Fibroblast of villous mesenchyme (primary cell): ENCODE measurements around the gene LGR6. TPM values are rescaled to one million over a fixed set of nuclear protein-coding genes. Genes with fewer than 3 reads are reported as not detected.
"Not testable (repeated sequence)": the region's sequence is repeated elsewhere in the genome, so short reads cannot be mapped to it uniquely, and the experiment has no call there.

Experiments used
- DNase-seq: peaks from one replicate; pipeline ENCODE4 v3.0.0-alpha.2; 2010; ENCODE audit warnings: low read depth
- H3K4me3 ChIP-seq: 2 replicates; pipeline ENCODE4 v1.5.1; 2011; ENCODE audit warnings: low read depth, mild to moderate bottlenecking, low read length
- total RNA-seq: library from RNA; depleted of rRNA; stranded (reverse); fragments of >200 nt; gene quantifications from 2 replicates; pipeline ENCODE4 v1.2.3, GENCODE V29; 2012
- TF ChIP-seq, protein P1 (sequence below): IDR thresholded peaks from 2 replicates; pipeline ENCODE4 v1.5.1; 2012; ENCODE audit warnings: low read depth, mild to moderate bottlenecking, low read length; ENCODE audit not compliant: insufficient read depth

Gene LGR6
- total RNA-seq, 1 donor = not detected

GRCh38 chr1:202189001-202189790 lies 4.4 kb upstream of the LGR6 start:
- TF ChIP-seq, protein P1, sequence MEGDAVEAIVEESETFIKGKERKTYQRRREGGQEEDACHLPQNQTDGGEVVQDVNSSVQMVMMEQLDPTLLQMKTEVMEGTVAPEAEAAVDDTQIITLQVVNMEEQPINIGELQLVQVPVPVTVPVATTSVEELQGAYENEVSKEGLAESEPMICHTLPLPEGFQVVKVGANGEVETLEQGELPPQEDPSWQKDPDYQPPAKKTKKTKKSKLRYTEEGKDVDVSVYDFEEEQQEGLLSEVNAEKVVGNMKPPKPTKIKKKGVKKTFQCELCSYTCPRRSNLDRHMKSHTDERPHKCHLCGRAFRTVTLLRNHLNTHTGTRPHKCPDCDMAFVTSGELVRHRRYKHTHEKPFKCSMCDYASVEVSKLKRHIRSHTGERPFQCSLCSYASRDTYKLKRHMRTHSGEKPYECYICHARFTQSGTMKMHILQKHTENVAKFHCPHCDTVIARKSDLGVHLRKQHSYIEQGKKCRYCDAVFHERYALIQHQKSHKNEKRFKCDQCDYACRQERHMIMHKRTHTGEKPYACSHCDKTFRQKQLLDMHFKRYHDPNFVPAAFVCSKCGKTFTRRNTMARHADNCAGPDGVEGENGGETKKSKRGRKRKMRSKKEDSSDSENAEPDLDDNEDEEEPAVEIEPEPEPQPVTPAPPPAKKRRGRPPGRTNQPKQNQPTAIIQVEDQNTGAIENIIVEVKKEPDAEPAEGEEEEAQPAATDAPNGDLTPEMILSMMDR = peak; percentile 62
- peak; percentile 55 for DNase-seq
- no peak overlapping the region for H3K4me3 ChIP-seq

- H3K4me3 ChIP-seq = no peak overlapping the region
- TF ChIP-seq, protein P1 = peak; percentile 28
- no peak for DNase-seq
Observed at GRCh38 chr1:202189918-202190715, 3.5 kb upstream of the LGR6 start.

DNA sequence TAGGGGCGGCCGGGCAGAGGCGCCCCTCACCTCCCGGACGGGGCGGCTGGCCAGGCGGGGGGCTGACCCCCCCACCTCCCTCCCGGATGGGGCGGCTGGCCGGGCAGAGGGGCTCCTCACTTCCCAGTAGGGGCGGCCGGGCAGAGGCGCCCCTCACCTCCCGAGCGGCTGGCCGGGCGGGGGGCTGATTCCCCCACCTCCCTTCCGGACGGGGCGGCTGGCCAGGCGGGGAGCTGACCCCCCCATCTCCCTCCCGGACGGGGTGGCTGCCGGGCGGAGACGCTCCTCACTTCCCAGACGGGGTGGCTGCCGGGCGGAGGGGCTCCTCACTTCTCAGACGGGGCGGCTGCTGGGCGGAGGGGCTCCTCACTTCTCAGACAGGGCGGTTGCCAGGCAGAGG lies 2.2 kb upstream of the LGR6 start:
- not testable (repeated sequence) for H3K4me3 ChIP-seq, DNase-seq

- TF ChIP-seq, protein P1 = peak; percentile 87
- peak; percentile 47 for DNase-seq
Observed at GRCh38 chr1:202192770-202193613, 607 bp upstream of the LGR6 start.

DNA sequence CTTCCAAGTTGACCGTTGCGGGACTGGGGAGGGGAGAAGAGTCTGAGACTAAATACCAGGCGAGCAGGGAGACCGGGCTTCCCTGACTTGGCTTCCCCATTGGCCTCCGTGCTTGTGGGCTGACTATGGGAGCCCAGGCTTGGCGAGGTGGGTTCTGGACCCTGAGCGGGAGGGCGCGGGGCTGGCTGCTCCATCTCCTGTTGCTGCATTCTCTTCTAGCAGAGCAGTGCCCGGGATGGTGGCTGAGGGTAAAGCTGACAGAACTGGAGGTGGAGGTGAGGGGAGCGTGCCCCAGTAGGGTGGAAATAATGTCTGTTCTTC lies 689 bp downstream of the LGR6 start:
- TF ChIP-seq, protein P1 = no peak
- H3K4me3 ChIP-seq = no peak overlapping the region
- no peak for DNase-seq

More at GRCh38 chr1:202192770-202193613, 607 bp upstream of the LGR6 start:
- H3K4me3 ChIP-seq = no peak overlapping the region

GRCh38 chr1:202197653-202198365 lies 4.2 kb downstream of the LGR6 start:
- no peak for DNase-seq
- TF ChIP-seq, protein P1 = no peak

More at GRCh38 chr1:202197653-202198365, 4.2 kb downstream of the LGR6 start:
- H3K4me3 ChIP-seq = no peak overlapping the region
